ENCODE results near the gene B4GALT3.

DNA sequence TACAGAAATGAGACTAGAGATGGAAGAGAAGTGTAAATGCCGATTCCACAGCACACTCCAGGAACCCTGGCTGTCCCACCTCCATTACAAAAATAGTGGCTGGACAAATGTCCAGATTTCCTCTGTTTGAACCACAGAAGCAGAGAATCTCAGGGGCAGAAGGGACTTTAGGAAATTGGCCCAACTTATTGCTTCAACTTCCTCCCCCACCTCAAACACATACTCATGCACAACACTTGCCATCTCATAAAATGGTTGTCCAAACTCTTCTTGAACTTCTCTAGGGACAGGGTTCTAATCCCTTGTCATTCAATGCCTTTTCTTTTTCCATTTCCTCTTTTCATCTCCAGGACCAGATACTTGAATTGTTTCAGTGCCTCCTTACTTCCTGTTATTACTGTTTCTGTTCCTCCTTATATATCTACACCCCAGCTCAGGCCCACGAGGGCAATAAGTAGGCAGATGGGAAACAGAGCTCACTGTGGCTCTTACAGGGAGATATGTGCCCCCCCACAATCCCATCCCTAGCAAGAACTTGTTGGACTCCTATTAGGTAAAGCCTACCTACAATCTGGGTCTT is 8.5 kb upstream of the B4GALT3 start:
- no peak for TF ChIP-seq TAF1 (IDR thresholded peaks at IDR 0.05; ENCODE audit: low read depth)
- TF ChIP-seq, protein P1, sequence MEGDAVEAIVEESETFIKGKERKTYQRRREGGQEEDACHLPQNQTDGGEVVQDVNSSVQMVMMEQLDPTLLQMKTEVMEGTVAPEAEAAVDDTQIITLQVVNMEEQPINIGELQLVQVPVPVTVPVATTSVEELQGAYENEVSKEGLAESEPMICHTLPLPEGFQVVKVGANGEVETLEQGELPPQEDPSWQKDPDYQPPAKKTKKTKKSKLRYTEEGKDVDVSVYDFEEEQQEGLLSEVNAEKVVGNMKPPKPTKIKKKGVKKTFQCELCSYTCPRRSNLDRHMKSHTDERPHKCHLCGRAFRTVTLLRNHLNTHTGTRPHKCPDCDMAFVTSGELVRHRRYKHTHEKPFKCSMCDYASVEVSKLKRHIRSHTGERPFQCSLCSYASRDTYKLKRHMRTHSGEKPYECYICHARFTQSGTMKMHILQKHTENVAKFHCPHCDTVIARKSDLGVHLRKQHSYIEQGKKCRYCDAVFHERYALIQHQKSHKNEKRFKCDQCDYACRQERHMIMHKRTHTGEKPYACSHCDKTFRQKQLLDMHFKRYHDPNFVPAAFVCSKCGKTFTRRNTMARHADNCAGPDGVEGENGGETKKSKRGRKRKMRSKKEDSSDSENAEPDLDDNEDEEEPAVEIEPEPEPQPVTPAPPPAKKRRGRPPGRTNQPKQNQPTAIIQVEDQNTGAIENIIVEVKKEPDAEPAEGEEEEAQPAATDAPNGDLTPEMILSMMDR (IDR thresholded peaks at IDR 0.05; ENCODE audit: poor library complexity, severe bottlenecking), result no peak
